GM18909 (cell line): Measurements from ENCODE around the gene IQCN.
"Not testable (repeated sequence)": the region's sequence is repeated elsewhere in the genome, so short reads cannot be mapped to it uniquely, and the experiment has no call there.

Experiments
- ATAC-seq: cut with Tn5 transposase; IDR thresholded peaks from one replicate; pipeline ENCODE4 v1.9.1; 2021; ENCODE audit warnings: mild to moderate bottlenecking; ENCODE audit not compliant: unreplicated experiment, poor library complexity

IQCN gene

GRCh38 chr19:18218600-18218999 is 55.7 kb downstream of the IQCN start:
- ATAC-seq = no peak

DNA sequence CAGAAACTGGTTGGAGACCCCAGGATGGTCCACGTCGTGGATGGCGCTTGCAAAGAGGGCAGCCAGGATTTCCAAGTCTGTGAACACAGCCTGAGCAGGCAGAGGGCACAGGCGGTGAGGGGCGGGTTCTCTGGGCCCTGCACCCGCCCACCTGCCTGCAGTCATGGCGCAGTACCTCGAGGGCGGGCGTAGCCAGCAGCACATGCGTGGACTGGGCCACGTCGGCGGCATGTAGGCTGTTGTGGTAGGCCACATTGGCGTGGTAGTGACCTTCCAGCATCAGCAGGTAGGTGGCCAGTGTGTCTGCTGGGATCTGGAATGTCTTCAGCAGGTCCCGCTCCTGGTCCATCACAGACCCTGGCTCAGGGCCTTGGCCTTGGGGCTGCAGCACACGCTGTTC is 56.1 kb downstream of the IQCN start:
- ATAC-seq = no peak

- ATAC-seq = no peak
These were observed 57.5 kb downstream of the IQCN start for GRCh38 chr19:18216789-18217188.

DNA sequence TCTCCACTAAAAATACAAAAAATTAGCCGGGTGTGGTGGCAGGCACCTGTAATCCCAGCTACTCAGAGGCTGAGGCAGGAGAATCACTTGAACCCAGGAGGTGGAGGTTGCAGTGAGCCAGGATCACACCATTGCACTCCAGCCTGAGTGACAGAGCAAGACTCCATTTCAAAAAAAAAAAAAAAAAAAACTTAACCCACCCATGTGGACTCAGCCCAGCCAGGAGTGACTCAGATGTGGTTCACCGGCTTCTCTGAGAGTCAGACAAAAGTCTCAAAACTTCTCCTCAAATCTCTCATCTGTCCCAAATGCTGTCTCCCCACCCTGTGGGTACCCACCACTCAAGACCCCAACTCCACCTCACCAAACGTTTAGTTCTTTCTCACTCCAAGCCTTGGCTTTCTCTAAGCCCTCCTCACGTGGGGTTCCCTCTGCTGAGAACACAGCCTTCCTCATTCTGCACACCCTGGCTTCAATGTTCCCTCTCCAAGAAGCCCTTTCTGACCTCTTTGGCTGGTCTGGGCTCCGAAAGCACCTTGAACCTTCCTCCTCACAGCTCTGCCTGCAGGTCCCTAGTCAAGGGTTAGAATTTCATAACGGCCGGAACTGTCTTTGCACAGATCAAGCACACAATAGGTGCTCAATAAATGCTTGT is 59.3 kb downstream of the IQCN start:
- ATAC-seq = no peak

DNA sequence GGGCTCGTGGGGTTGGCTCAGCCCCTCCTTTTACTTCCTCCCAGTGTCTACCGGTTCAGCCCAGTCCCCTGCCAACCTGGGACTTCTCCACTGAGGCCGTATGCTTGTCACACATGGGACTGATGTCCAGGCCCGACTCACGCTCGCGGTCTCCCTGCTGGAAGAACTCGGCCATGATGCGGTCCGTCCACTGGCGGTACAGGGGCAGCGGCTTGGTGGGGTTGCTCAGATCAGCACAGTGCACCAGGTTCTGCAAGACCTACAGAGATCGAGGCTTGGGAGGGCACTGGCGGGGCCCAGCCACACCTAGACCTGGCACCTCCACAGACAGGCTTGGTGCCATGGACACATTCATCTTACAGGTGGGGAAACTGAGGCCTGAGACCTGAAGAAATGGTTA is 62.6 kb downstream of the IQCN start:
- ATAC-seq = no peak

- not testable (repeated sequence) for ATAC-seq
These were observed 64.3 kb downstream of the IQCN start for GRCh38 chr19:18209912-18210311.

- ATAC-seq = no peak
These were observed 65.9 kb downstream of the IQCN start for GRCh38 chr19:18208098-18208951.
